Spleen (tissue), 11 donors: ENCODE measurements around the gene FN1. TPM values are rescaled to one million over a fixed set of nuclear protein-coding genes. Genes with fewer than 3 reads are reported as not detected.

ENCODE experiments used
- DNase-seq: peaks from one replicate; pipeline ENCODE4 v3.0.0-alpha.2; 2020
- H3K27ac ChIP-seq, 8 donors: fragments of 200-600 bp; sonication (generic) in 7 of 8; 1 replicate in 4 of 8; 2 replicates in 4 of 8; pipeline versions ENCODE4 v1.5.0 to v1.8.0; 2016 to 2021; ENCODE audit warnings: inconsistent platforms in 4 of 8, mild to moderate bottlenecking in 4 of 8, moderate library complexity in 1 of 8
- H3K27me3 ChIP-seq, 7 donors: fragments of 200-600 bp; sonication (generic) in 6 of 7; replicated peaks in 1 of 7; 1 replicate in 4 of 7; 2 replicates in 3 of 7; pipeline versions ENCODE4 v1.5.0 to v1.8.0; 2016 to 2021; ENCODE audit warnings: inconsistent platforms in 3 of 7, mild to moderate bottlenecking in 1 of 7
- H3K36me3 ChIP-seq, 6 donors: fragments of 200-600 bp; sonication (generic) in 5 of 6; 1 replicate in 4 of 6; 2 replicates in 2 of 6; pipeline versions ENCODE4 v1.5.0 to v1.8.0; 2016 to 2021; ENCODE audit warnings: inconsistent platforms in 2 of 6
- H3K4me1 ChIP-seq, 6 donors: fragments of 200-600 bp; sonication (generic) in 5 of 6; 1 replicate in 3 of 6; 2 replicates in 3 of 6; pipeline versions ENCODE4 v1.5.0 to v1.8.0; 2016 to 2021; ENCODE audit warnings: inconsistent platforms in 3 of 6
- H3K4me3 ChIP-seq, 8 donors: fragments of 200-600 bp; sonication (generic) in 7 of 8; 1 replicate in 4 of 8; 2 replicates in 4 of 8; pipeline versions ENCODE4 v1.5.0 to v1.8.0; 2016 to 2021; ENCODE audit warnings: inconsistent platforms in 4 of 8, mild to moderate bottlenecking in 4 of 8, moderate library complexity in 2 of 8
- H3K9me3 ChIP-seq, 8 donors: fragments of 200-600 bp; sonication (generic) in 7 of 8; 1 replicate in 4 of 8; 2 replicates in 4 of 8; pipeline versions ENCODE4 v1.5.0 to v1.8.0; 2016 to 2021; ENCODE audit warnings: inconsistent platforms in 4 of 8
- CTCF ChIP-seq, 11 experiments: fragments of 200-600 bp in 7 of 11; fragments of 450-650 bp in 4 of 11; sonication (generic) in 4 of 11; IDR thresholded peaks in 8 of 11; conservative IDR thresholded peaks in 3 of 11; 1 replicate in 7 of 11; 2 replicates in 4 of 11; pipeline versions ENCODE4 v1.4.0 to v1.8.0; 2016 to 2021; ENCODE audit warnings: antibody characterized with exemption in 11 of 11, inconsistent platforms in 4 of 11, mild to moderate bottlenecking in 1 of 11
- POLR2A ChIP-seq, 3 donors: fragments of 450-650 bp; IDR thresholded peaks; one replicate each; pipeline ENCODE4 v1.5.1; 2017; ENCODE audit warnings: antibody characterized with exemption in 3 of 3, mild to moderate bottlenecking in 1 of 3
- POLR2AphosphoS5 ChIP-seq, 3 donors: sonication (generic); formaldehyde crosslinking; IDR thresholded peaks; one replicate each; pipeline ENCODE4 v1.5.1; 2017; ENCODE audit warnings: antibody characterized with exemption in 3 of 3
- WGBS, 5 donors: extraction: QIAGEN DNeasy Blood & Tissue Kit in 3 of 5; methylation state at CpG; one replicate each; pipeline versions ENCODE4 v1.1.5 to v1.1.7; 2013 to 2018; 5-methylcytosine and 5-hydroxymethylcytosine counted together
- intact Hi-C: fragments of 100-400 bp; cut with DNase I; formaldehyde crosslinking; loops from one replicate; pipeline ENCODE4 v1.15.0; 2023; ENCODE audit warnings: low total_unique reads
- polyA plus RNA-seq, 3 donors: library from polyadenylated mRNA; stranded (reverse); fragments of 200-250 nt; gene quantifications; one replicate each; pipeline ENCODE4 v1.2.1, GENCODE V29; 2013
- total RNA-seq, 7 donors: library from RNA; depleted of rRNA in 3 of 7; stranded (reverse); fragments of >200 nt in 3 of 7; fragmentation: NEBNext Ultra II Directional in 4 of 7; extraction: Animal tissue kit (Norgen Biotek cat#: 25700) in 4 of 7; gene quantifications; one replicate each; pipeline versions ENCODE4 v1.1.0 to v1.2.1, GENCODE V29; 2016 to 2021
- donor health status: healthy with polysubstance abuse.
- donor health status: DM: no; HTN: no; CAD: no; lungs with moderate emphysema.
- donor health status: DM: no; HTN: no; CAD: no.
- donor health status: Bipolar disorder and iron deficiency.
- donor health status: healthy.
- donor health status: DM: no; HTN: no; CAD: no.
- donor health status: DM: yes; HTN: yes; CAD: no.

The FN1 gene
- total and polyA plus RNA-seq, 10 donors = 28.0 to 104 (median 35.8) TPM

GRCh38 chr2:215465256-215465655, 29.4 kb upstream of the FN1 start:
- Histone ChIP-seq H3K27me3 (no peaks in the 10 kb centered on the region), H3K4me1 (no peaks in the 10 kb centered on the region), H3K9me3 (no peaks in the 10 kb centered on the region), H3K27ac (no peak overlapping the region), H3K36me3 (no peaks in the 10 kb centered on the region), H3K4me3 (no peak overlapping the region)
- TF ChIP-seq POLR2A (IDR thresholded peaks at IDR 0.05) = no peak
- no peak for TF ChIP-seq CTCF (IDR thresholded peaks at IDR 0.05 in 8 of 11, conservative IDR thresholded peaks at IDR 0.05 in 3 of 11)
- TF ChIP-seq POLR2AphosphoS5 (IDR thresholded peaks at IDR 0.05) = no peak
- WGBS, 5 donors = 54 to 90% (median 66%) methylated on average over 2 of the region's 2 CpGs
- intact Hi-C loops = no loop called here
- DNase-seq = no peak

GRCh38 chr2:215461836-215462532, 26.1 kb upstream of the FN1 start:
- WGBS, 5 donors = 77 to 96% (median 89%) methylated on average over 5 of the region's 5 CpGs
- H3K27ac ChIP-seq = no peak overlapping the region
- H3K4me1 ChIP-seq = no peaks in the 10 kb centered on the region
- TF ChIP-seq POLR2AphosphoS5 (IDR thresholded peaks at IDR 0.05) (no peak), CTCF (IDR thresholded peaks at IDR 0.05 in 8 of 11, conservative IDR thresholded peaks at IDR 0.05 in 3 of 11) (no peak), POLR2A (IDR thresholded peaks at IDR 0.05) (no peak)
- no peaks in the 10 kb centered on the region for H3K9me3 ChIP-seq
- H3K27me3 ChIP-seq = peaks cover 0 to 8% (median 0%) of the 10 kb centered on the region in 7 donors
- H3K4me3 ChIP-seq = no peak overlapping the region
- intact Hi-C loops = no loop called here
- DNase-seq = no peak
- H3K36me3 ChIP-seq = no peaks in the 10 kb centered on the region

- TF ChIP-seq POLR2AphosphoS5 (IDR thresholded peaks at IDR 0.05) = no peak
- no peak for TF ChIP-seq CTCF (IDR thresholded peaks at IDR 0.05 in 8 of 11, conservative IDR thresholded peaks at IDR 0.05 in 3 of 11)
- no peak for TF ChIP-seq POLR2A (IDR thresholded peaks at IDR 0.05)
- H3K27me3 ChIP-seq = peaks cover 0 to 8% (median 0%) of the 10 kb centered on the region in 7 donors
- no peaks in the 10 kb centered on the region for H3K36me3 ChIP-seq
- no peak overlapping the region for H3K4me3 ChIP-seq
- WGBS, 5 donors = 71 to 89% (median 77%) methylated on average over 4 of the region's 4 CpGs
- no peaks in the 10 kb centered on the region for H3K9me3 ChIP-seq
- H3K4me1 ChIP-seq = no peaks in the 10 kb centered on the region
- no peak for DNase-seq
- no peak overlapping the region for H3K27ac ChIP-seq
- intact Hi-C loops = no loop called here
Observed at GRCh38 chr2:215460682-215461382, 25.0 kb upstream of the FN1 start.

GRCh38 chr2:215455958-215456357, 20.1 kb upstream of the FN1 start:
- intact Hi-C loops = loop anchor here (5.0 kb wide), 1 partner anchor 371 kb away; no protein-coding TSS in a partner anchor
- TF ChIP-seq POLR2AphosphoS5 (IDR thresholded peaks at IDR 0.05) (no peak), CTCF (IDR thresholded peaks at IDR 0.05 in 8 of 11, conservative IDR thresholded peaks at IDR 0.05 in 3 of 11) (no peak), POLR2A (IDR thresholded peaks at IDR 0.05) (no peak)
- 77 to 93% (median 87%) methylated on average over 3 of the region's 3 CpGs for WGBS, 5 donors
- H3K4me3 ChIP-seq = no peak overlapping the region
- no peaks in the 10 kb centered on the region for H3K9me3 ChIP-seq
- H3K4me1 ChIP-seq = no peaks in the 10 kb centered on the region
- H3K36me3 ChIP-seq = no peaks in the 10 kb centered on the region
- H3K27ac ChIP-seq = no peak overlapping the region
- H3K27me3 ChIP-seq = peaks cover 0 to 22% (median 0%) of the 10 kb centered on the region in 7 donors
- no peak for DNase-seq
